D721Med (cell line): ENCODE measurements around the gene SMAD1.
"Not testable (repeated sequence)": the region's sequence is repeated elsewhere in the genome, so short reads cannot be mapped to it uniquely, and the experiment has no call there.

Experiments
- DNase-seq: peaks from one replicate; pipeline ENCODE4 v3.0.0; 2011; ENCODE audit warnings: low spot score; ENCODE audit not compliant: insufficient read length
- FAIRE-seq: peaks from 2 replicates; lab custom pipeline; 2011; peaks lifted over from hg19 to GRCh38; lab: Jason Lieb, UNC
- CTCF ChIP-seq: IDR thresholded peaks from 2 replicates; pipeline ENCODE4 v1.5.1; 2012; ENCODE audit warnings: mild to moderate bottlenecking, control low read depth; ENCODE audit not compliant: insufficient read depth; ENCODE audit errors: missing control alignments

The SMAD1 gene

DNA sequence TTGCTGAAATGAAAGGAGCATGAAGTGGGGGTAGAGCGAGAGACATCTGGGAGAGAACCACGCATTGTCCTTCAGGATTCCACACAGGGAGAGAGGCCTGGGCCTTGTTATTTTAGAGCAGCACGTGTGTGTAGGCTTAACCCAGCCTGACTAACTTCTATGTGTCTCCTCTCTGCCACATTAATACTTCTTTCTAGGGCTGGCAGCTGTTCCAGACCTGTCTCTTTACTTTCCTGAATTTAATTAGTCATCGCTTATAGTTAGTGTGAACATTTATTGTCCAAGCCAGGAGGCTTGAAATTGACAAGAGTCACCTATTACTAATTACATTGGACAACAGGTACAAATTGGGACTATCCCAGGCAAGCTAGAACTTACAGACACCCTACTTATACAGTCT, 51.3 kb downstream of the SMAD1 start:
- FAIRE-seq (no peak), DNase-seq (no peak)
- no peak for TF ChIP-seq CTCF

DNA sequence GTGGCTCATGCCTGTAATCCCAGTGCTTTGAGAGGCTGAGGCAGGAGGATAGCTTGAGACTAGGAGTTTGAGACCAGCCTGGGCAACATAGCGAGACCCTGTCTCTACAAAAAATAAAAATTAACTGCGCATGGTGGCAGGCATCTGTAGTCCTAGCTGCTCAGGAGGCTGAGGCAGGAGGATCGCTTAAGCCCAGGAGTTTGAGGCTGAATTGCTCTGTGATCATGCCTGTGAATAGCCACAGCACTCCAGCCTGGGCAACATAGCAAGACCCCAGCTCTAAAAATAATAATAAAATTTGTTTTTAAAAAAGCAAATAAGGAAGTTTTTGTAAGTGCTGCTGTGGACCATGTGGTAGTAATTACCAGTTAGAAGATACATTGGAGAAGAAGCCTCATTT, 51.8 kb downstream of the SMAD1 start:
- FAIRE-seq = not testable (repeated sequence)

DNA sequence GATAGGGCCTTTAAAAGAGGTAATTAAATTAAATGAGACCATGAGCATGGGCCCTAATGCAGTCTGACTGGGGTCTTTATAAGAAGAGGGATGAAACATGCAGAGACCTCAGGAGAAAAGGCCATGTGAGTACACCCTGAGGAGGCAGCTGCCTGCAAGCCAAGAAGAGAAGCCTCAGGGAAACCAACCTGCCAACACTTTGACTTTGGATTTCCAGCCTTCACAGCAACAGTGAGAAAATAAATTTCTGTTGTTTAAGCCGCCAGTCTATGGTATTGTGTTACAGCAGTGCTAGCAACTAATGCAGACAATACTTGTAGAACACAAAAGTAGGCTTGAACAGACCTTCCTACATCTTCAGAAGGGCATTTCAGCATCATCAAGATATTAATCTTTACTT, 52.3 kb downstream of the SMAD1 start:
- DNase-seq (no peak), FAIRE-seq (no peak)
- no peak for TF ChIP-seq CTCF

More for the DNA sequence above, 51.8 kb downstream of the SMAD1 start:
- DNase-seq = not testable (repeated sequence)

GRCh38 chr4:145535202-145535601, 53.5 kb downstream of the SMAD1 start:
- no peak for TF ChIP-seq CTCF
- no peak for FAIRE-seq
- no peak for DNase-seq

- no peak for TF ChIP-seq CTCF
- DNase-seq (no peak), FAIRE-seq (no peak)
These were observed 54.4 kb downstream of the SMAD1 start for GRCh38 chr4:145536044-145536443.

GRCh38 chr4:145538596-145538995, 56.9 kb downstream of the SMAD1 start:
- DNase-seq (no peak), FAIRE-seq (no peak)
- no peak for TF ChIP-seq CTCF

- DNase-seq (no peak), FAIRE-seq (no peak)
- no peak for TF ChIP-seq CTCF
These were observed 58.0 kb downstream of the SMAD1 start for GRCh38 chr4:145539671-145540070.

- DNase-seq (no peak), FAIRE-seq (no peak)
- TF ChIP-seq CTCF = no peak
These were observed 58.6 kb downstream of the SMAD1 start for GRCh38 chr4:145540235-145540634.
